GM18870 (cell line): ENCODE data around the gene EDIL3.

Source experiments
- ATAC-seq: cut with Tn5 transposase; IDR thresholded peaks from one replicate; pipeline ENCODE4 v1.9.1; 2021; ENCODE audit warnings: moderate library complexity; ENCODE audit not compliant: unreplicated experiment

Gene EDIL3

DNA sequence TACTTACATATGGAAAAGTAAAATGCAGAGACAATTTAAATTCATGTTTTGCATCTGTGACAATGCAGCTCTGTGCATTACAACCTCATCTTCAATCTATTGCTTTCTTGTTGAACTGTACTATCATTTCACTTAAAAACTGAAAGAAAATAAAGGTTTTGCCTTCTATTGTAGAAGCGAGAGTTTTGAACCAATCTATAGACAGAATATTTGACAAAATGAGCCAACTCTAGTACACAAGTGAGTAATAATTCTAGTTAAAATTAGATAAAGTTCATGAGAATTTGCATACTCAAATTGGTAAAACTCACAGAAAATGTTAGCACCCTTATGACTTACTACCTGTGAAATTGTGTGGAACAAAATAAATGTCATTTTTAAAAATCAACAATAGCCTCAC is 123.7 kb downstream of the EDIL3 start:
- no peak for ATAC-seq

DNA sequence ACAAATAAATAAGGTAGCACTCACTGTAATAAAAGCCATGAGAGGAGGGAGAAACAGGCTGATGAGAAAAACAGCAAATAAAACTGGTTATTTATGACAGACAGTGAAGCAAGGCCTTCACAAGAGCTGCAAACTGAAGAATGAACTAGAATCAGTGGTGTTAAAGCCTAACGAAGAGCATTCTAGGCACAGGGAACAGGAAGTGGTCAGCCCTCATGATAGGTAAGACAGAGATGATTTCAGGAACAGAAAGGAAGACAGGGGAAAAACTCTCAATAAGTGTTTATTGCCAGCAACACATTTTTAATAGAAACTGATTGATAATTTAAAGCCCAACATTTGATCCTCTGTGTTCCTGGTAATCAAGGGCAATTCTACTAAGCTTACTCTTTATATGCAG is 124.5 kb downstream of the EDIL3 start:
- ATAC-seq, result peak; percentile 75

DNA sequence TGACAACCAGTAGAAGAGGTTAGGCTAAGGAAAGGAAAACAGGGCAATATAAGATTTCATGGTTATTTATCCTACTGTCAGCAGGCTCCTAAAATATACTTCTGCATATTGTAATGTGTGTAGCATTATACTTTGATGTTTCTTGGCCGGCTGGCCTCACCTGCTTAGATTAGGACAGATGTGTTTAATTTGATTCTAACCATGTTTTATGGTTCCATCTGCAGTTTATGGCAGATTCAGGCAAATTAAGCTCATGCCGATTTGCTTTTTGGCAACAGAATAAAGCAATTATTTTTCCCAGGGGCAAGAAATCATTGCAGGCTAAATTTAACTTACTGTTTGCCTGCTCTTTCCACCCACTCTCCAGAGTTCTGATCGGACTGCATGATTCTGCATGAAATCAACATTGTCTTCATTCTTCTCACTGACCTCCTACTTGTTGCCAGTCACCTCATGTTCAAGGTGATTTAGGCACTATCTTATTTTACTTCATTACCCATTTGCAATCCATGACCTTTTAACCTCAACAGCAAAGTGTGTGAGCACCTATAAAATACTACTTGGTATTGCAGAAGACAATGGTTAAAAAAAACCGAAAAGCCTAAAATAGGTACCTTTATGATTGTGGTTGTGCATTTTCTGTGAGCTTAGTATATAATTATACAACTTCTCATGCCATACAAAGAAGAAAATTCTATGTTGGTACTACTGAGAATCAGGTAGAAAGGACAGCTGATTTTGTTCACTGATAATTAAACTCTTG is 125.2 kb downstream of the EDIL3 start:
- no peak for ATAC-seq

DNA sequence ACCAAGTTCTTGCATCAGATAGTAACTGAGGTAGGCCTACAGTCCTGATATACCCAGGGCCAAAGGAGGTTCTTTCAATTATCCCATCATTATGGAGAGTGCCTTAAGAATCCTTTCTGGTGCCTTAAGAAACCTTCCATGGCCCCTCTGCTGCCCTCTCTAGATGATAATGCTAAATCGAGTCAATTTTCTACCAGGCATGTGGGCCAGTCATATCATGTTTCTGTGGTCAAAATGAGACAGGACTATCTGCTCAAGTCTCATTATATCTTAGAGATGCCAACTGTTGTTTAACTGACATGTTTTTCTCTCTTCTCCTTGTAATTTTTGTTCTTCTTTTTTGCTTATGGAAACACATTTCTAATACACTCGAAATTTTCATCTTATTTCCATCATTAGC is 127.6 kb downstream of the EDIL3 start:
- ATAC-seq, result peak; percentile 51

DNA sequence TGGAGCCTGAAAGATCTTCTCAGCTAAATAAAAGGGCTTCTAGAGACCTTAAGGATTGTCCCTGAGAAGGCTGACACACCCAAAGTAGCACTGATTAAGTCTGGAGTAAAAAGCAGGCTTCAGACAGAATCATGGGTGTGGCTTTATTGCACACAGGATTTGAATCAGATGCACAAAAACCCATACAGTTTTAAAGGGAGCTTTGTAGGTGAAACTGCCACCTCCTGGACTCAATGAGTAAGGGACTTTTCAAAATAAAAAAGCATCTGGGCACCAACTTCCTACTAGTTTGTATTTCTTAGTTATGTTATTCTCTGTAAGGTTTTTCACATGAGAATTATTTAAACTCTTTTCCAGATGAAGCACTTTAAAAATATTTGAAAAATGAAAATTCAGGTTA is 129.4 kb downstream of the EDIL3 start:
- ATAC-seq, result no peak

DNA sequence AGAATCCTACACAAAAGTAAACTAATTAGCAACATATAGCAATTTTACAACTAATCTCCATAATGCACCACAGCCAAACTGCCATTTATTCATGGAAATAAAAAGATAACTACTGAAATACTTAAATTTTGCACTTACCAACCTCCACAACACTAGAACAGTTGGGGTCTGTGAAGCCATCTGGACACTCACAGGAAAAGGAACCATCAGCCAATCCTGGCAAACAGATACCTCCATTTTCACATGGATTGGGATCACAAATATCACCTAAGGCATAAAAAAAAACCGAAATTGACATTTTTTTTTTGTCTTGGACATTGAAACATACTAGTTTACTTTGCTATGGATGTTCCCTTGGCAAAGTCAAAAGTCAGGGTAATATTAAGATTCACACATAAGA is 130.7 kb downstream of the EDIL3 start:
- ATAC-seq, result no peak

DNA sequence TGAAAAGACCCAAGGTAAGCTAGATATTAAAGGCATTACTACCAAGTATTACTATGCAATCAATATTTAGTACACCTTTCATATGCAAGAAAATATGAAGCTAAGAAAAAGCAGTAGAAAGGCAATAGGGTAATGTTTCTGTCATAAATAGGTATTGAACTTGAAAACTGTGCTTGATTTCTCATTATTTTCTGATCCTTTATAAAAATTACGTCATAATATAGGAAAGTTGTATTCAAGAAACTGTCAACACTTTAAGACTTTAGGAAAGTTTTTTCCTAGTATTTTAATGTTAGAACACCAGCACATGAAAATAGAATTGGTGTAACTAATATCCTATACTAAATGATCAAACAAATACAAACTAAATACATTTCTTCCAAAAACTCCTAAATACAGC is 133.2 kb downstream of the EDIL3 start:
- no peak for ATAC-seq

DNA sequence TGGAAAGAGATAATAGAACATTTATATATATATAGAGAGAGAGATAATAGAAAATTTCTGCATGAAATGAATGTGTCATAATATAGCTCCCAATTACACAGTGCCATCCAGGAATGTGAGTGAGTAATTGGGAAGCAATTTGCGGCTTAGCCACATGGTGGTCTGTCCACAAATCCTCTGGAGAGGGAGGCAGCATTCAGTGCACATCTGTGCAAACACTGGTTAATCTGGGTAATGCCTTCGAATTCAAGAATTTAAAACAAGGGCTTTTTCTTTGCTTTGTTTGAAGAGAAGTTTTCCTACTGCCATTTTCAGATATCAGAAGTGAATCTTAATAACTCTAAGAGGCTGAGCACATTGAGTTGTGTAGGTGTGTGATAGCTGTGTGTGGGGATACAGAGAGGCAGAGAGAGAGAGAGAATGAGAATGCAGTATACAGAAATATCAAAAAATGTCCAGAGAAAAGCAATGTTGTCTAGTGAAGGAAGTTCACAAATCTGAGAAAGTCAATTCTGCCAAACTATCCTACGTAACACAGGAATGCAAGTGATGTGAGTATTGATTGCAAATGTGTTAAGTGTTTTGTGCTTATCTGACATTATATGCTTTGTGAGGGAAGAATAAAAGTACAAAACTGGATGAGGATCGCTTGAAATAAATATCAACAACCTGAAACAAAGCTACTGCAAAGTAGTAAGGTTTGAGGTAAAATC is 134.6 kb downstream of the EDIL3 start:
- ATAC-seq, result no peak

DNA sequence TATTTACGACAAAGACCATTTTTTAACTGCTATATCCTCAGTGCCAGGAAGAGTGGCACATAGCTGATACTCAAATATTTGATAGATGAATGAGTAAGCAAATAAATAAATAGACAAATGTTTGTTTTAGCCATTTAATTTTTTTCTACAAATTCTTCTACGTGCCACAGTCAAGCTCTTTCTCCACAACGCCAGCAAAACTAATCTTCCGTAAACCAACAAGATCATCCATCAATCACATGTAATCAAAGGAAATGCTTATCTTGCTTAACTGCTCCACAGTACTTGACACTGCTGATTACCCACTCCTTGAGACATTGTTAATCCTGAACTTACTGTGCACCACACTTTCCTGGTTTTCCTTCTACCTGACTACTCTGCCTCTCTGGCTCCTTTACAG is 136.7 kb downstream of the EDIL3 start:
- ATAC-seq, result no peak

DNA sequence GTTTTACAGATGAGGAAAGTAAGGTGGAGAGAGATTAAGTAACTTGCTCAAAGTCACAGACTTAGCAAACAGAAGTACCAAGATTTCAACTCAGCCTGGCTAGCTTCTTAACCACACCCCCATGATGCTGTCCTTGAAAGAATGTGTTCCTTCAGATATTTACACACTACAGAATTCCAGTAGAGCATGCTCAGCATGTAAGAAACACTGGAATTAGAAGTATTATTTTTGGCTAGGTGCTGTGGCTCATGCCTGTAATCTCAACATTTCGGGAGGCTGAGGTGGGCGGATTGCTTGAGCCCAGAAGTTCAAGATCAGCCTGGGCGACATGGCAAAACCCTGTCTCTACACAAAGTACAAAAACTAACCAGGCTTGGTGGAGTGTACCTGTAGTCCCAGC is 142.4 kb downstream of the EDIL3 start:
- no peak for ATAC-seq

DNA sequence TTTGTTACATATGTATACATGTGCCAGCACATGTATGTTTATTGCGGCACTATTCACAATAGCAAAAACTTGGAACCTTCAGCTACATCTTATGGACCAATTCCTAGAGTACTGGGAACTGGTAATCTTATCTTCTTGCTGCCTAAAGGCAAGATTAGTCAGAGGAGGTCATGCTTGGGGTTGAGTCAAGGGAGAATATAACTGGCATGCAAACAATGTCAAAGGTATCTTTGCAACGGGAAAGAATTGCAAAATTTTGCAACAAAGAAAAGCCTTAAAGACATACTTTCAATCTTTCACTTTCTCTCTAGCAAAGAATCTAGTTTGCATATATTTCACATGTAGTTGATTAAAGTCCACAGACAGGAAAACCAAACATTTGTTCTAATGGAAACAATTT is 145.2 kb downstream of the EDIL3 start:
- ATAC-seq, result no peak

DNA sequence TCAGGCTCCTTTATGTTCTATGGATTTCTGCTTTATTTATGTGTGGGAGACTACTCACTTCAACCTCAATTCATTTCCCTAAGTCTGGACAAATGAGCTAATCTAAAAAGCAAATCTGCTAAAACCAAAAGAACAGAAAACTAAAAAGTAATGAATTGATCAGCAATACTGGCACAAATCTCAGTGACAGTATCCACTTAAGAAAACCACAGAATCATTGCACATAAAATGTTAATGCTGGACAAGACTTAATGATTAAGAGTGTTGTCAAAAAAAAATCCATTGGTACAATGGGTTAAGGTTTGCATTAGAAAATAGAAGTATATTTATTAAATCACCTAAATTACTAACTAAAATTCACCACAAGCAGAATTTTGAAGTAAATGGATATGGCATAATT is 147.6 kb downstream of the EDIL3 start:
- no peak for ATAC-seq

DNA sequence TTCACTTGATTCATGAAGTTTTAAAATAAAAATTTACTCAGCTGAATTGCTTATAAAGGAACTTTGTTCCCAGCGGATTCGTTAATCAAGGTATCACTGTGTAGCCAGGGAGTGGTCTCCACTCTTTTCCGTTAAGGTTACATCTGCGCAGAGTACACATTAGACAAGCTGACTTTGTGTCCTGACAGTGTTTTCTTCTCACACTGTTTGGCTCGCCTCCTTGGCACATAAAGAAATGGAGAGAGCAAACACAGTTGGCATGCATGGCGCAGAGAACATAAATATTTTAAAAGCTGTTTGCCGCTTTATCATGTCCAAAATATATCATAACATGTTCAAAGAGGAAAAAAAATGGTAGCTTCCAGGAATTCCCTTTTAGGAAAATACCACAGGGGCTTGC is 153.2 kb downstream of the EDIL3 start:
- ATAC-seq, result no peak

DNA sequence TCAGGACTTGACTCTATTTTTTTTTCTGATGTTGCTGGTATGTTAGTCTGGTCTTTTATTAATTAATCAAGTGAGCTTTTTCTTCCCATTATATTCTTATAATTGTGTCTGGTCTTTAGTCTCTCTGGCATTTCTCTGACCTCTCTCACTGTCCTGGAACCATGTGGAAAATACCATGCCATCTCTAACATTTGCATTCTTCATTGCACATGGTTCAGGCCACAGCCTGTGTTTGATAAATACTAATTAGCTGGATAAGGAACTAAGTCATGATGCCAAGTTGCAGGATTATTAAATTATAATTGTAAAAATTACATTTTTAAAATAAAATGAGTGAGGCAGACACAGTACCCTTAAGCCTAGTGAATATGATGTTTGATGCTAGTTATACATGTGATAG is 155.6 kb downstream of the EDIL3 start:
- ATAC-seq, result no peak

DNA sequence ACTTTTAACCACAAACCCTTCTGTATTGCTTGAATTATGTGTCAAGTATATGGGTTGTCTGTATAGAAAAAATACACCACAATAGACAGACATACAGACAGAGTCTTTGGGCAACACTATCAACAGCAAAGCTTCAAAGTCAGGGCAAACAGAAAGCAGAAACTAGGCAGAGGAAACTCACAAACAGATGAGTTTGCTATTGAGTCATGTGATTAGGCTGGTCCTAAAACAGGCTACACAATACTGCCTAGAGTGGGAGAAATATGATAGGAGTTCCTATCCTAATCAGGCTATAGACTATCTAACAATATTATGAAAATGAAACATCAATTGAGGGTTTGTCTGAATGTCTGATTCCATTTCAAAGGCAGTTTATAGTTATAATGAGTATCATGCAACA is 156.4 kb downstream of the EDIL3 start:
- ATAC-seq, result no peak

DNA sequence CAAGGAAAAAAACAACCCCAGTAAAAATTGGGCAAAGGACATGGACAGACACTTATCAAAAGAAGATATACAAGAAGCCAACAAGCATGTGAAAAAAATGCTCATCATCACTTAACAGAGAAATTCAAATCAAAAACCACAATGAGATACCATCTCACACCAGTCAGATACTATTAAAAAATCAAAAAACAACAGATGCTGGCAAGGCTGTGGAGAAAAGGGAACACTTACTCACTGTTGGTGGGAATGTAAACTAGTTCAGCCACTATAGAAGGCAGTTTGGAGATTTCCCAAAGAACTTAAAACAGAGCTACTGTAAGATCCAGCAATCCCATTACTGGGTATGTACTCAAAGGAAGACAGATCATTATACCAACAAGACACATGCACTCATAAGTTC is 157.4 kb downstream of the EDIL3 start:
- ATAC-seq, result no peak

DNA sequence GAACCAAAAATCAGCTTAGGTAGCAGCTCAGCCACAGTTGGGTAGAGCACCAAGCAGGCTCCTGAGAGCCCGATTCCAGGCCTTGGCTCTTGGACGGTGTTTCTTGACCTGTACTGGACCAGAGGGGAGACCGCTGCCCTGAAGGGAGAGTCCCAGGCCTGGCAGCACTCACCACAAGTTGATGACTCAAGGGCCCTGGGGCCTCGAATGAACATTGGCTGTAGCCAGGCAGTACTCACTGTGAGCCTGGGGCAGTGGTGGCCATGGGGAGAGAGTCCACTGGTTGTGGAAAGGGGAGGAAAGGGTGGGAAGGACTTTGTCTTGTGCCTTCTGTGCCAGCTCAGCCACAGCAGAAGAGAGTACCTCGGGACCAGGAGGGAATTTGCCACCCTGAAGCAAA is 166.1 kb downstream of the EDIL3 start:
- no peak for ATAC-seq

DNA sequence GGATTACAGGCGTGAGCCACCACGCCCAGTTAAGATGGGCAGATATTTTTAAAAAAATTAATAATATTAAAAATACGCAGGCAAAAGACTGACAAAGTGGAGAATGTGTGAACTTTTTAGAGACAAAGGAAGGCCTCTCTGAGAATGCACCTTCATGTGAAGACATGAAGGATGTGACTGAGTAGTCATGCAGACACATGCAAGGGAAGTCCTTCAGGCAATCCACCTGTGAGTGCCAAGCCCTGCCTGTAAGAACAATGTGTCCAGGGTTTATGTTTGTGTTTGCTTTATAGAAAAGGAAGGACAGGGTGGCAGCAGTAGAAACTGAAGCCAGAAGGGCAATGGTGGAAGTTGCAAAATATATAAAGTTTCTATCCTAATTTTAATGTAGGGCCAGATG is 169.2 kb downstream of the EDIL3 start:
- no peak for ATAC-seq

DNA sequence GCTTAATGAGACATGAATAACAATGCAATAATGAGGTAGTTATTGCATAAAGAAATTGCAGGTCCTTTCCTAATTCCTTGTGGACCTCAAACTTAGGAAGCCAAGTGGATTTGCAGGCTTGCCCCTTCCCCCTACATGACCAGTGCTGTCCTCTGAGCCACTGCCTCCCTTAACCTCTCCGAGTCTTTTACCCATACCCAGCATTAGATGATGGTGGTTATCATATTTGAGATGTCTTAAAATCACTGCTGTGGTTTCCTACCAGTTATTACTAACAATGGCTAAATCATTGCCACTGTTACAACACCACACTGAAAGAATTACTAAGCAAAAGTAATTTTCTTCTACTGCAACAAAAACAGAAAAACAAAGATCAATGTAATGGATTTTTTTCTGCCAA is 170.8 kb downstream of the EDIL3 start:
- no peak for ATAC-seq

DNA sequence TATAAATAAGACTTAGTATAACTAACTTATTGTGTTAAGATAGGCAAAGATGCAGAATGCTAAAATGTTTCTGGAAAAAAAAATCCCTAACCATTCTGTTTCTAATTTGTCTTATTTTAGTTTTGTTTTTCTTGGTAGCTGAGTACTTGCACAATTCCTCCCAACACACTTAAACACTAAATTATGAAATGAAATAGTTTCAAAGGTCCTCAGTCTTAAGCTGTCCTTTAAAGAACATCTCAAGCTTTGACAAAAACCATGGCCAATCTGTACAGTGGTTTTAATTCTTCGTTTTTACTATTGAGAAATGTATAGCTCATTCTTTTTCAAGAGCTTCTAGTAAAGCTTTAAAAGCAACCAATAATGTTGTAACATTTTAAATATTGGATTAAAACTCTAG is 171.5 kb downstream of the EDIL3 start:
- ATAC-seq, result no peak

DNA sequence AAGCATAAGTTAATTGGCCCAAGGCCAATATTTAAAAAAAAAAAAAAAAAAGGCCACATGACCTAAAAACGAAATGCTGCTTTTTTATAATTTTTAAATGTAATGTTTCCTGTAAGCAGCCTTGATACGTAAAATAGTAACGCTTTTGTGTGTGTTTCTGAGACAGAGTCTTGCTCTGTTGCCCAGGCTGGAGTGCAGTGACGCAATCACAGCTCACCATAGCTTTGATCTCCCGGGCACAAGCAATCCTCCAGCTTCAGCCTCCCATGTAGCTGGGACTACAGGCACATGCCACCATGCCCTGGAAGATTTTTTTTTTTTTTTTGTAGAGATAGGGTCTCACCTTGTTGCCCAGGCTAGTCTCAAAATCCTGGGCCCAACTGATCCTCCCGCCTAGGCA is 179.9 kb downstream of the EDIL3 start:
- ATAC-seq, result no peak

DNA sequence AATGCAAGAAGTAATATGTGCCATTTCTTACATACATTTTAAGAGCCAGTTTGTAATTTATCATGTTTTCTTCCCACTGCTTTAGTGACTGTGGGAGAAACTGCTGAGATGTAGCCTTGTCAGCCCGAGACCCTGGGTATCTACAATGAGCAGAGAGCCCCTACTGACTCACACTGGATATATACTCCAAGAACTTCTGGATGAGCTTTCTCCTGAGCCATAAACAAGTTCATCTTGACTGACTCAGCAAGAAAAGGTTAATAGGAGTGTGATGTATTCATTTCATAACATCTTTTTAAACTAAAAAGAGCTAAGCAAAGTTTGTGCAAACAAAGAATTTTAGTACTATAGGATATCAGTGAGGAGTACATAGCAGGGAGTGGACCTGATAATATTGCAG is 182.5 kb downstream of the EDIL3 start:
- ATAC-seq, result no peak

DNA sequence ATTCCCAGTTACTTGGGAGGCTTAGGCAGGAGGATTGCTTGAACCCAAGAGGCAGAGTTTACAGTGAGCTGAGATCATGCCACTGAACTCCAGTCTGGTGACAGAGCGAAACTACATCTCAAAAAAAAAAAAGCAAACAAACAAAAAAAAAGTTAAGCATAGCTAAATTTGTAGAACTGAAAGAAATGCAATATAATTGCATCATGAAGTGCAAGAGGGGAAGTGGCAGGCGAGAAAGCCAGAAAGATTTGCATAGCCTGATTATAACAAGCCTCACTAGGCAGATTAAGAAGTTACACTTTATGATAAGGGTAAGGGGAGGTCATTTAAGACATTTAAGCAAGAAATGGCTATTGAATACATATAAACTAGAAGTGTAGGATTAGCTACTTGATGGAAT is 187.1 kb downstream of the EDIL3 start:
- no peak for ATAC-seq
